Pancreas (tissue), 10 donors: ENCODE results near the gene MAB21L3. TPM values are rescaled to one million over a fixed set of nuclear protein-coding genes. Genes with fewer than 3 reads are reported as not detected.

Experiments used
- ATAC-seq, 4 donors: fragments of 200-7000 bp; cut with Tn5 transposase; one replicate each; pipeline versions ENCODE4 v1.8.0 to v1.9.1; 2020; ENCODE audit warnings: mild to moderate bottlenecking in 4 of 4, moderate library complexity in 4 of 4
- DNase-seq, 6 donors: peaks; one replicate each; pipeline ENCODE4 v3.0.0-alpha.2; 2020
- FAIRE-seq: peaks from 2 replicates; lab custom pipeline; 2012; peaks lifted over from hg19 to GRCh38; lab: Jason Lieb, UNC
- H3K27ac ChIP-seq, 4 donors: fragments of 200-600 bp; sonication (generic); 1 replicate in 3 of 4; 2 replicates in 1 of 4; pipeline versions ENCODE4 v1.5.0 to v1.8.0; 2020
- H3K27me3 ChIP-seq, 4 donors: fragments of 200-600 bp; one replicate each; pipeline ENCODE4 v1.8.0; 2021
- H3K36me3 ChIP-seq, 3 donors: fragments of 200-600 bp; sonication (generic) in 1 of 3; one replicate each; pipeline versions ENCODE4 v1.5.0 to v1.8.0; 2020 to 2021
- H3K4me1 ChIP-seq, 3 donors: fragments of 200-600 bp; one replicate each; pipeline ENCODE4 v1.8.0; 2021
- H3K4me3 ChIP-seq, 4 donors: fragments of 200-600 bp; sonication (generic) in 2 of 4; one replicate each; pipeline versions ENCODE4 v1.5.0 to v1.8.0; 2020 to 2021
- H3K9me3 ChIP-seq, 4 donors: fragments of 200-600 bp; one replicate each; pipeline ENCODE4 v1.8.0; 2021
- WGBS, 2 donors: extraction: QIAGEN DNeasy Blood & Tissue Kit; methylation state at CpG; one replicate each; pipeline ENCODE4 v1.1.7; 2013; 5-methylcytosine and 5-hydroxymethylcytosine counted together
- intact Hi-C, 3 donors: fragments of 100-400 bp; cut with DNase I; formaldehyde crosslinking; loops; one replicate each; pipeline versions ENCODE4 v1.11.1 to v1.14.2; 2022
- polyA plus RNA-seq, 2 donors: library from polyadenylated mRNA; stranded (reverse); fragments of 200-250 nt; gene quantifications; one replicate each; pipeline ENCODE4 v1.2.3, GENCODE V29; 2013
- total RNA-seq, 6 donors: library from RNA; stranded (reverse); fragmentation: NEBNext Ultra II Directional in 4 of 6; extraction: Animal tissue kit (Norgen Biotek cat#: 25700) in 4 of 6; gene quantifications; one replicate each; pipeline versions ENCODE4 v1.2.1 to v1.2.4, GENCODE V29; 2021 to 2023
- TF ChIP-seq, protein P1 (sequence below), 4 donors: fragments of 200-600 bp; sonication (generic) in 3 of 4; IDR thresholded peaks; one replicate each; pipeline versions ENCODE4 v1.5.0 to v1.8.0; 2021; ENCODE audit warnings: antibody characterized with exemption in 4 of 4
- donor health status: healthy with polysubstance abuse.
- donor health status: DM: no; HTN: no; CAD: no; lungs with moderate emphysema.
- donor health status: DM: no; HTN: no; CAD: no.
- donor health status: control.
- donor health status: control.
- donor health status: Bipolar disorder and iron deficiency.
- donor health status: DM: yes; HTN: yes; CAD: no.
- donor health status: DM: no; HTN: no; CAD: no.
- donor health status: DM: no; HTN: no; CAD: no.
- donor health status: DM: yes; HTN: yes; CAD: no.

The MAB21L3 gene
- total and polyA plus RNA-seq, 8 donors, result 0.12 TPM; not detected in 7

DNA sequence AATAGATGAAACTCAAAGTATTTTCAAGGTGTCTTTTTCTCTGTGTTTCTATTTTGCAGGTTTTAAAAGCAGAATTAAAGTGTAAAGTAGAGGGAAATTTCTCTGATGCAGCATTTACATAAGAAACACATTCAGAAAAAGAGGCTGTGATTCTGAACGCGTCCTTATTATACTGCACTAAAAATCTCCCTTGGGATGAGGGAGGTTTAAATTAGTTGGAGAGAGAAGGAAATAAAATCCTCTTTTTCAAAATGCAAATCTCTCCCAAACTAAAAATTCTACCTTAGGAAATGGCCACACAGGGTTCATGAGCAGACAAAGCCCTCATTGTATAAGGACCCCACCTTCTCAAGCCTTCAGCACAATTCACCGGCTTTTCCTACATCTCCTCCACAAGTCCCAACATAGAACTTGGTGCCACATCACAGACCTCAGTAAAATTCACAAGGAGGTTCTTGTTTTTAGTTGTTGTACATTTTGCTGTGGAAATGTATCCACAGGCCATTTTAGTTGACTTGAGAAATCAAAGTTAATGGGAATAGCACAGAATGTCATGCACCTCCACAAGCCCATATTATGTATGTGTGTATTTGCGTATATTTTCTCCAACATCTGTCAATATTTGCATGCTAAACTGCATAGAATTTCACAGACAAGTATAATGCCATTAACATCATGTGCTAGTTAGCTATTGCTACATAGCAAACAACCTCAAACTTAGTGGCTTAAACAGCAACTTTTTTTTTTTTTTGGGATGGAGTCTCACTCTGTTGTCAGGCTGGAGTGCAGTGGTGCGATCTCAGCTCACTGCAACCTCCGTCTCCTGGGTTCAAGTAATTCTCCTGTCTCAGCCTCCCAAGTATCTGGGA lies 59.8 kb downstream of the MAB21L3 start:
- H3K27ac ChIP-seq, result peak overlapping the region in 1 of 4 donors; percentile 12
- no peaks in the 10 kb centered on the region for H3K9me3 ChIP-seq
- DNase-seq, result no peak
- H3K4me3 ChIP-seq, result no peak overlapping the region
- peaks cover 0 to 4% (median 0%) of the 10 kb centered on the region in 3 donors for H3K4me1 ChIP-seq
- WGBS, 2 donors, result 80 to 84% methylated on average over 6 of the region's 6 CpGs
- TF ChIP-seq, protein P1, sequence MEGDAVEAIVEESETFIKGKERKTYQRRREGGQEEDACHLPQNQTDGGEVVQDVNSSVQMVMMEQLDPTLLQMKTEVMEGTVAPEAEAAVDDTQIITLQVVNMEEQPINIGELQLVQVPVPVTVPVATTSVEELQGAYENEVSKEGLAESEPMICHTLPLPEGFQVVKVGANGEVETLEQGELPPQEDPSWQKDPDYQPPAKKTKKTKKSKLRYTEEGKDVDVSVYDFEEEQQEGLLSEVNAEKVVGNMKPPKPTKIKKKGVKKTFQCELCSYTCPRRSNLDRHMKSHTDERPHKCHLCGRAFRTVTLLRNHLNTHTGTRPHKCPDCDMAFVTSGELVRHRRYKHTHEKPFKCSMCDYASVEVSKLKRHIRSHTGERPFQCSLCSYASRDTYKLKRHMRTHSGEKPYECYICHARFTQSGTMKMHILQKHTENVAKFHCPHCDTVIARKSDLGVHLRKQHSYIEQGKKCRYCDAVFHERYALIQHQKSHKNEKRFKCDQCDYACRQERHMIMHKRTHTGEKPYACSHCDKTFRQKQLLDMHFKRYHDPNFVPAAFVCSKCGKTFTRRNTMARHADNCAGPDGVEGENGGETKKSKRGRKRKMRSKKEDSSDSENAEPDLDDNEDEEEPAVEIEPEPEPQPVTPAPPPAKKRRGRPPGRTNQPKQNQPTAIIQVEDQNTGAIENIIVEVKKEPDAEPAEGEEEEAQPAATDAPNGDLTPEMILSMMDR (IDR thresholded peaks at IDR 0.05), result no peak
- H3K36me3 ChIP-seq, result no peaks in the 10 kb centered on the region
- no peak for FAIRE-seq
- ATAC-seq, result no peak
- intact Hi-C loops, result no loop called here
- no peaks in the 10 kb centered on the region for H3K27me3 ChIP-seq

DNA sequence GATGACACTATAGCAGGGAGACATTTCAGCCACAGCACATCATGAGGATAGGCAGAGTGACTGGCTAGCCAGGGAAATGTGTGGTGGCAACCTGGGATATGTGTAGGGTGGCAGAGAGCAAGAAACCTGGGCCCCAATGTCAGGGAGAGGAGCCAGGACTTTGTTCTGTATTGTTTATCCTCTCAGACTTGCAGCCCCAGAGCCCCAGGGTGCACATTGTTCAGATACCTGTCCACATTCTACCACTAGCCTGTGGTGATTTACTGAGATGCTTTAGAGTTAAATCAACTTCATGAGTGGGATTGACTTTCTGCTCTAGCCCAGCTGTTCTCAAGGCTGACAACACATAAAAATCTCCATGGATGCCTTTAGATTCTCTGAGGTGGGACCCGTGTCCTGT lies 61.5 kb downstream of the MAB21L3 start:
- no peak overlapping the region for H3K27ac ChIP-seq
- no peak for DNase-seq
- H3K4me1 ChIP-seq, result peaks cover 0 to 3% (median 0%) of the 10 kb centered on the region in 3 donors
- no peak for ATAC-seq
- TF ChIP-seq, protein P1 (IDR thresholded peaks at IDR 0.05), result no peak
- H3K4me3 ChIP-seq, result no peak overlapping the region
- no peaks in the 10 kb centered on the region for H3K9me3 ChIP-seq
- no peak for FAIRE-seq
- H3K27me3 ChIP-seq, result no peaks in the 10 kb centered on the region
- intact Hi-C loops, result no loop called here
- 73 to 75% methylated on average over 1 of the region's 1 CpG for WGBS, 2 donors
- H3K36me3 ChIP-seq, result no peaks in the 10 kb centered on the region

GRCh38 chr1:116175611-116176010 lies 64.4 kb downstream of the MAB21L3 start:
- intact Hi-C loops, result no loop called here
- no peak for FAIRE-seq
- WGBS, 2 donors, result 78% methylated on average over 3 of the region's 3 CpGs

GRCh38 chr1:116176306-116176789 lies 65.1 kb downstream of the MAB21L3 start:
- WGBS, 2 donors, result 79 to 91% methylated on average over 4 of the region's 4 CpGs
- Histone ChIP-seq H3K27me3 (no peaks in the 10 kb centered on the region), H3K4me3 (no peak overlapping the region), H3K4me1 (peaks cover 0 to 12% (median 6%) of the 10 kb centered on the region in 3 donors), H3K36me3 (no peaks in the 10 kb centered on the region), H3K27ac (no peak overlapping the region), H3K9me3 (no peaks in the 10 kb centered on the region)
- FAIRE-seq (no peak), DNase-seq (no peak), ATAC-seq (no peak)
- TF ChIP-seq, protein P1 (IDR thresholded peaks at IDR 0.05), result no peak
- intact Hi-C loops, result no loop called here

More at GRCh38 chr1:116175611-116176010, 64.4 kb downstream of the MAB21L3 start:
- ATAC-seq (no peak), DNase-seq (no peak)
- H3K4me1 ChIP-seq, result peaks cover 0 to 12% (median 6%) of the 10 kb centered on the region in 3 donors
- TF ChIP-seq, protein P1 (IDR thresholded peaks at IDR 0.05), result no peak
- H3K27ac ChIP-seq, result no peak overlapping the region
- no peak overlapping the region for H3K4me3 ChIP-seq
- H3K9me3 ChIP-seq, result no peaks in the 10 kb centered on the region
- no peaks in the 10 kb centered on the region for H3K36me3 ChIP-seq
- no peaks in the 10 kb centered on the region for H3K27me3 ChIP-seq

DNA sequence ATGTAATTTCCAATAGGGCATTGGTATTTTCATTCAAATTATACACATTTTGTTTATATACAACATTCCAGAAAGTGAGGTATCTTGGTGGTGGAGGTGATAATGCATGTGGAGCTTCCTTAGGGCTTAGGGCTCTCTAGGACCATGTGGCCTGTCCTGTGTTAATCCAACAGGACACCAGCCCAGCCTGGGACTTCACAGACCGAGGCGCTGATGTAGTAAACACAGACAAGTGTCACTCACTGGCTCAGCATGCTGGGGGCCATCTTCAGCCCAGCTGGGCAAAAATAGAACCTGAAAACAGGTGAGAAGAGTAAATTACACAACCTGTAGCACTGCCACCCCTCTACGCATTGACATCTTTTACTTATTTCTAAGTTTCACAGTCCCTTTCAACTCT lies 66.7 kb downstream of the MAB21L3 start:
- peaks cover 0 to 12% (median 6%) of the 10 kb centered on the region in 3 donors for H3K4me1 ChIP-seq
- ATAC-seq (no peak), DNase-seq (no peak), FAIRE-seq (no peak)
- no peaks in the 10 kb centered on the region for H3K9me3 ChIP-seq
- TF ChIP-seq, protein P1 (IDR thresholded peaks at IDR 0.05), result no peak
- WGBS, 2 donors, result 96 to 97% methylated on average over 3 of the region's 3 CpGs
- H3K27me3 ChIP-seq, result no peaks in the 10 kb centered on the region
- intact Hi-C loops, result no loop called here
- H3K36me3 ChIP-seq, result no peaks in the 10 kb centered on the region
- H3K27ac ChIP-seq, result no peak overlapping the region
- H3K4me3 ChIP-seq, result no peak overlapping the region
